GM12874 (cell line): ENCODE data around the gene UBXN6.

ENCODE experiments used
- TF ChIP-seq, protein P1 (sequence below): IDR thresholded peaks from 2 replicates; pipeline ENCODE4 v1.5.1; 2011; ENCODE audit warnings: low read depth, mild to moderate bottlenecking, control low read depth, low read length, moderate library complexity; ENCODE audit not compliant: insufficient read depth

Gene UBXN6

GRCh38 chr19:4503825-4504170, 46.2 kb upstream of the UBXN6 start:
- TF ChIP-seq, protein P1, sequence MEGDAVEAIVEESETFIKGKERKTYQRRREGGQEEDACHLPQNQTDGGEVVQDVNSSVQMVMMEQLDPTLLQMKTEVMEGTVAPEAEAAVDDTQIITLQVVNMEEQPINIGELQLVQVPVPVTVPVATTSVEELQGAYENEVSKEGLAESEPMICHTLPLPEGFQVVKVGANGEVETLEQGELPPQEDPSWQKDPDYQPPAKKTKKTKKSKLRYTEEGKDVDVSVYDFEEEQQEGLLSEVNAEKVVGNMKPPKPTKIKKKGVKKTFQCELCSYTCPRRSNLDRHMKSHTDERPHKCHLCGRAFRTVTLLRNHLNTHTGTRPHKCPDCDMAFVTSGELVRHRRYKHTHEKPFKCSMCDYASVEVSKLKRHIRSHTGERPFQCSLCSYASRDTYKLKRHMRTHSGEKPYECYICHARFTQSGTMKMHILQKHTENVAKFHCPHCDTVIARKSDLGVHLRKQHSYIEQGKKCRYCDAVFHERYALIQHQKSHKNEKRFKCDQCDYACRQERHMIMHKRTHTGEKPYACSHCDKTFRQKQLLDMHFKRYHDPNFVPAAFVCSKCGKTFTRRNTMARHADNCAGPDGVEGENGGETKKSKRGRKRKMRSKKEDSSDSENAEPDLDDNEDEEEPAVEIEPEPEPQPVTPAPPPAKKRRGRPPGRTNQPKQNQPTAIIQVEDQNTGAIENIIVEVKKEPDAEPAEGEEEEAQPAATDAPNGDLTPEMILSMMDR: no peak

DNA sequence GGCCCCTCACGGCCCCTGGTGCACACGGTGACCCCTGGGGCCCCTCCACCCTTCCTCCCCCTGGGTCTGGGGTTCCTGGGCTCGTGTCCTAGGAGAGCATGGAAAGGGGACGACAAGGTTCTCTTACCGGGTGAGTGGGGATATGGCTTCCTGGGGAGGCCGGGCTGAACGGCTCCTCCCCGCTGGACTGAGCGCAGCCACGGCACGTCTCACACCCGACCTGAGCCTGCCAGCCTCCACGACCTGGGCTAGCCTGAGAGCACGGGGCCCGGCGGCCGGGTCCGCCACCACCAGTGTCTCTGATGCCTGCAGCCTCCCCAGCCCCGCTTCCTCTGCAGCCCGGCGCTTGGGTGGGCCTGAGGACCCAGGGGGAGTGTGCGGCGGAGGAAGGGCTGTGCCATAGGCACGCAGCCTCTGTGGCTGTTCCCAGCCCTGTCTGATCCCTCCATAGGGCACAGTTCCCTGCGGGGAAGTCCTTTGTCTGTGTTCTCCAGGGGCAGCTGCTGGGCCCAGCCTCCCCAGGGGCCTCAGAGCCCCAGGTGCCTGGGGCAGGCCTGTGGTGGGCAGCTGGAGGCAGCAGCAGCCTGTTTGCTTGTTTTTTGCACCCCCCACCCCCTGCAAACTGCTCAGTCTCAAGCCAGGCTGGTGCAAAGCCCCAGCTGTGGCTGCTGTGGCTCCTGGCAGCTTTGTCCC, 45.7 kb upstream of the UBXN6 start:
- TF ChIP-seq, protein P1: no peak

GRCh38 chr19:4502282-4503131, 44.9 kb upstream of the UBXN6 start:
- TF ChIP-seq, protein P1: no peak

- TF ChIP-seq, protein P1: no peak
Observed at GRCh38 chr19:4501691-4502090, 44.1 kb upstream of the UBXN6 start.

- TF ChIP-seq, protein P1: no peak
Observed at GRCh38 chr19:4500841-4501591, 43.4 kb upstream of the UBXN6 start.

DNA sequence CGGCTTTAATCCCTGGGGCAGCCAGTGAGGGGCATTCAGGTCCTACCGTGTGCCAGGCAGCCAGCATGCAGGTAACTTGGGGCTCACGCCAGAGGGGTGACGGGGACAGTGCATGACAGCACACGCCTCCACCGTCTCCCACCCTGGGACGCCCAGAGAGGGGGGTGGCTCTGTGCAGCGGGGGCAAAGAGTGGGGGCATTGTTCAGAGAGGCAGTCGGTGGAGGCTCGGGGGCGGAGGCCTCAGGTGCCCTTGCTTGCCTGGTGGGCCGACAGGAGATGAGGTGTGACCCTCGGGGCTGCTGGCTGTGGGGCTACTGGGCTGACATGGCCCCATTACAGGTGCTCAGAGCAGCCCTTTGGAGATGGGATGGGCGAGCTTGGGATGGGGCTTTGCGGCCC, 42.3 kb upstream of the UBXN6 start:
- TF ChIP-seq, protein P1: no peak

- TF ChIP-seq, protein P1: no peak
Observed at GRCh38 chr19:4499318-4499717, 41.7 kb upstream of the UBXN6 start.
